H4 (cell line): Measurements from ENCODE around the gene SARDH. TPM values are rescaled to one million over a fixed set of nuclear protein-coding genes. Genes with fewer than 3 reads are reported as not detected.
"Not testable (repeated sequence)": the region's sequence is repeated elsewhere in the genome, so short reads cannot be mapped to it uniquely, and the experiment has no call there.

Experiments used
- DNase-seq: peaks from one replicate; pipeline ENCODE4 v3.0.0-alpha.2; 2015; ENCODE audit warnings: low spot score
- total RNA-seq: library from RNA; depleted of rRNA; stranded (reverse); fragments of >200 nt; shearing (Covaris generic); gene quantifications from 2 replicates; pipeline ENCODE4 v1.2.3, GENCODE V29; 2014

Gene SARDH
- total RNA-seq, 1 experiment from 2014 or later: 0.06 TPM

- no peak for DNase-seq
Measured at GRCh38 chr9:133760713-133761290, 22.6 kb upstream of the SARDH start.

DNA sequence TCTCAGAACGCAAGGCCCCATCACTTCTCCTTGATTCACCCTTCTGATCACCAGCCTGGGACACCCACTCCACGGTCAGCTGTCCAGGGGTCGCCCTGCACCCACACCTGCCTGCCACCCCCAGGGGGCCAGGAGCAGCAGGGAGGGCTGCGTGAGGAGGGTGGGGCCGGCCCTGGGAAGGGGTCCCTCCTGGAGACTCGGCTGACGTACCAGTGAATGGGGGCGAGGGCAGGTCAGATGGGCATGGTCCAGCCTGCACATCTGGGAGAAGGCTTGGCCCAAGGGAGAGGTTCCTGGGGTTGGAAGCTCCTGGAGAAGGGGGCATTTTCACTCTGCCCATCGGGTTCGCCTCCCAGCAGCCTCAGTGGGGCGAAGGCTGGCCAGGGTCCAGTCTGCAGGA lies 21.8 kb upstream of the SARDH start:
- DNase-seq: no peak

DNA sequence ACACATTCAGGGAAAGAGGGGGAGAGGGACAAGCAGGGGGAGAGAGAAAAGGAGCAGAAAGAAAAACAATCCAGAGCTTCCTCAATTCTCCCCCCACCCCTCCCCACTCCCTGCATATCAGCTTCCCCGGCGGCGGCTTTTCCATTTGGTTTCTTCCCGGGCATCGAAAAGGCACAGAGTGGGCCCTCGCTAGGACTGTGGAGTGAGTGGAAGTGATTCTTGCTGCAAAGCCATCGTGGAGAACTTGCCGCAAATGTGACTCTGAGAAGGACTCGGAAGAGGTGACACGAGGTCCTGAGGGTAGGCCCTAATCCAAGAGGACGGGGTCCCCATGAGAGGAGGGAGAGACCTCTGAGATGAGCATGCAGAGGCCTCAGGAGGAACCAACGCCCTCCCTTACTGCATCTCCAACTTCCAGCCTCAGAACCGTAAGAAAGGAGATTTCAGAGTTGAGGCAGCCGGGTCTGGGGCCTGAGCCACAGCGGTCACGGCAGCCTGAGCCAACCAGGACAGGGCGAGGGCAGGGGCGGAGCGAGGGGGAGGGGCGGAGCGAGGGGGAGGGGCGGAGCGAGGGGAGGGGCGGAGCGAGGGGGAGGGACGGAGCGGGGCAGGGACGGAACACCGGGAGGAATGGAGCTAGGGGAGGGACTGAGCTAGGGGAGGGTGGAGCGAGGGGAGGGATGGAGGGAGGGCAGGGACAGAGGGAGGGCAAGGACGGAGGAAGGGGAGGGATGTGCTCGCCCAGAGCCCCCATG lies 21.2 kb upstream of the SARDH start:
- no peak for DNase-seq

DNA sequence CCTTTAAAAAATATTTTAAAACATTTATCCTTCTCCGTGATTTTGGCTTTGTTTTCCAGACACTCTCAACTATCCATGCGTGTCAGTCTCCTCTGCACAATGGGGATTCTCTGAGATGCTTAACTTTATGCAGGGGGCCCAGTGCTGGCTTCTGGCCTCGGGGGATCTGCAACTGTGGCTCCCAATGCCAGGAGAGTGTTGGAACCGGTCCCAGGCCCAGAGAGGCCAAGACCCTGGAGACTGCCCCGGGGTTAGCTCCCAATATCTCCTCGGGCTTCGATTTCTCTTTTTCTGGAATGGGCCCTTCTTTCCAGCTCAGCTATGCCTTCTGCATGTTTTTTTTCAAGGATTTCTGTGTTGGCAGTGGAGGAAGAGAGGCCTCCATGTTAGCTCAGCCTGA lies 20.1 kb upstream of the SARDH start:
- no peak for DNase-seq

DNA sequence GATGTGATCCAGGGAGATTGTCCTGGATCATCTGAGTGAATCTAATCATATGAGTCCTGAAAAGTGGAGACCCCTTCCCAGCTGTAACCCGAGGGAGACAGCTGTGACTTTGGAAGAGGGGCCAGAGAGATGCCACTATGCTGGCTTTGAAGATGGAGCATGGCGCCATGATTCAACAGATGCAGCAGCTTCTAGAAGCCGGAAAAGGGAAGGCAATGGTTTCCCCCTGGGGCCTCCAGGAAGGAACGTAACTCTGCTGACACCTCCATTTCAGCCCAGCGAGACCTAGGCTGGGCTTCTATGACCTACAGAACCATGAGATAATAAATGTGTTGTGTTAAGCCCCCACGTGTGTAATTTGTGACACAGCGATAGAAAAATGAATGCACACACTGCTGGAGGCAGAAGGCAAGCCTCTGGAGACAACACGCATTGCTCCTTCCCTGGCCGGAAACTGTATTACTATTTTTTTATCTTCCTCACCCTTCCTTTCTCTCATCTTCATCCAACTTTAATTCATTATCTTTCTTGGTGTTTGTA lies 16.6 kb upstream of the SARDH start:
- DNase-seq: no peak

- DNase-seq: peak; percentile 1
Measured at GRCh38 chr9:133754187-133754586, 16.0 kb upstream of the SARDH start.

GRCh38 chr9:133752739-133753446 lies 14.7 kb upstream of the SARDH start:
- DNase-seq: no peak

DNA sequence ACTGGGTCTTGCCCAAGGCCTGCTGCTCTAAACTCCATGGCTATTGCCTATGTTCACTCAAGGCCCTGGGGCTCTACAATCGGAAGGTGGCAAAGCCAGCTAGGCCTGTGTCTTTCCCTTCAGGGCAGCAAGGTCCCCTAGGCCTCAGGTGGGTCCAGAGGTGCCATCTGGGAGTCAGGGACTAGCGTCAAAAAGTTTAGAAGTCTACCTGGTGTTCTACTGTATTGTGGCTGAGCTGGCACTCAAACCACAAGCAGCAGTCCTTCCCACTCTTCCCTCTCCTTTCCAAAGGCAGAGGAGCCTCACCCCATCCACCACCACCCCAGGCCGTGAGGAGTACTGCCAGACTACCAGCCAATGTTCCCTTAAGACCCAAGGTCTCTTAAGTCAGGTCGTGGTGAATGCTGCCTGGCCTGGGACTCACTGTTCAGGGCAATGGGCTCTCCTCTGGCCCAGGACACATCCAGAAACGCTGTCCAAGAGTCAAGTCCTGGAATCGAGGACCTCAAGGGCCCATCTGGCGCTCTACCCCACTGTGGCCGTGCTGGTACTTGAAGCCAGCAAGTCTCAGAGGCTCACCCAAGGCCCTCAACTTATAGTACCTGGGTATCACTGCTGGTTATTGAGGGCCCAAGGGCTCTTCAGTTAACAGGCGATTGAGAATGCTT lies 13.0 kb upstream of the SARDH start:
- peak; percentile 1 for DNase-seq

DNA sequence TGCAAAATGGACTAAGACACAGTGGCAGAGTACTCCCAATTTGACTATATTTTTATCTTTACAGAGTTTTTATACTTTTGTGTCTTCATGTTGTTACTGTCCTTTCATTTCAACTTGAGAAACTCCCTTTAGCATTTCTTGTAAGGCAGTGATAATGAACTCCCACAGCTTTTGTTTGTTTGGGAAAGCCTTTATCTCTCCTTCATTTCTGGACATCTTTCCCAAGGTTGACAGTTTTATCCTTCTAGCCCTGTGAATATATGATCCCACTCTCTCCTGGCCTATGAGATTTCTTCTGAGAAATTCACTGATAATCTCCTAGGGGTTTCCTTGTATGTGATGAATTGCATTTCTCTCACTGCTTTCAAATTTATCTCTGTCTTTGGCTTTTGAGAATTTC lies 9.2 kb upstream of the SARDH start:
- DNase-seq: no peak

- DNase-seq: not testable (repeated sequence)
Measured at GRCh38 chr9:133744528-133744927, 6.4 kb upstream of the SARDH start.

- peak; percentile 56 for DNase-seq
Measured at GRCh38 chr9:133742849-133743444, 4.8 kb upstream of the SARDH start.

DNA sequence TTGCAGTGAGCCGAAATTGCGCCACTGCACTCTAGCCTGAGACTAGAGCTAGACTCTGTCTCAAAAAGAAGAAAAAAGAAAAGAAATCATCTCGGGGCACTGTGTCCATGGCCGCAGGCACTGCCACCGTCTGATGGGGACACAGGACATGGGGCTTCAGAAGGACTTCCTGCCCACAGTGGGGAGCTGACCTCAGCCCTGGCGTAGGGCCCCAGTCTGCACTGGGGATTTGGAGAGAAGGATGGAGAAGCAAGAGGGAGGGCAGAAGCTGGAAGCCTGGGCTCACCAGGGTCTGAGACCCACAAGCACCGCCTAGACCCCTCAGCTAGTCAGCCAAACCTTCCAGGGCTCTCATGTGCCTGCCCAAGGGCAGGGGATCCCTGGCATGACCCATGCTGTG lies 4.1 kb upstream of the SARDH start:
- DNase-seq: no peak

DNA sequence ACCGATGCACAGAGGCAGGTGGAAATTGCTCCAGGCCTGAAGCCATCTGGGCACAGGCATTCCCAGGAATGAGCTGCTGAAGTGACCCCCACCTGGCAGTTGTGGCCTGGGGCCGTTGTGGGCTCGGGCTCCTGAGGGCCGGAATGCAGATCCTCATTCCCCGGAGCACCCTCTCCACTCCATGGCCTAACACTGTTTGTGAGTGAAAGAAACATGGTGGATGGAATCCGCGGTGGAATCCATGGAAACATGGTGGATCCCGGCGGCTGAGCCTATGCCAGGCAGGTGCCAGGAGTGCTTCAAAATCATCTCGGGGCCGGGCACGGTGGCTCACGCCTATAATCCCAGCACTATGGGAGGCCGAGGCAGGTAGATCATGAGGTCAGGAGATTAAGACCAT lies 3.6 kb upstream of the SARDH start:
- DNase-seq: no peak

GRCh38 chr9:133740911-133741310 lies 2.8 kb upstream of the SARDH start:
- no peak for DNase-seq

DNA sequence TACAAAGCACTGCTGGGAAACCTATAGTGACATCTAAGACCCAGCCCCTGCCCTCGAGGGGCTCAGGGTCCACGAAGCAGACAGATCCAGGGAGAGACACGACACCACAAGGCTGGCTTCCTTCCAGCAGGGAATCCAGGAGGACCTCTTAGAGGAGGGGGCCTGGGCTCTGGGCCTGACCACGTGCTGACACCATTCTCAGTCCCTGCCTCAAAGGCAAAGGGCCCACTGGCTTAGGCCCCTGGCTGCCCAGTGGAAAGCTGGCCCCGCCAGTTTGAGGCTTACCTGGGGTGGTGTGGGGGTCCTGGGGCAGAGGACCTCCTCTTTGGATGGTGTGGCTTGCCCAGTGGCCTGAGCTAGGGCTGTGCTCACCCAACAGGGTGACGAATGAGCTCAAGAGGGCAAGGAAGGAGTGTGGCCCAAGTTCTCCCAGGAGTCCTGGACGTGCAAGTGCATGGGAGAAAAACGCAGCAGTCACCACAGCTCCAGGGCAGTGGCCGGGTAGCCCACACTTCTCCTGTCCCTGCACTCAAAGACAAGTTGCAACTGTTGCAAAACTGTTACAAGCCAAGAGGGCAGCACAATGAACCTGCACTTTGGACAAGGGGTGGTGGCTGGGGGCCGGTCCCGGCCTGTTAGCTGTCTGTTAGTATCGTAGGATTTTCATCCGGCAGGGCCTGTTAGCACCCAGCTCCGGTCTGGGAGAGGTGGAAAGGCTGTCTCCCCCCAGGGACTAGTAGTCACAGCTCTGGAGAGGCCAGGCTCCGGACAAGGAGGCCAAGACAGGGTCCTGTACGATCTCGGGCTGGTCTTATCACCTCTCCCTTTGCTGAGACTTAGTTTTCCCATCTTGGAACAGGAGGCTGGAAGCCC lies 1.5 kb upstream of the SARDH start:
- no peak for DNase-seq

GRCh38 chr9:133738640-133739225 lies 581 bp upstream of the SARDH start:
- DNase-seq: no peak

DNA sequence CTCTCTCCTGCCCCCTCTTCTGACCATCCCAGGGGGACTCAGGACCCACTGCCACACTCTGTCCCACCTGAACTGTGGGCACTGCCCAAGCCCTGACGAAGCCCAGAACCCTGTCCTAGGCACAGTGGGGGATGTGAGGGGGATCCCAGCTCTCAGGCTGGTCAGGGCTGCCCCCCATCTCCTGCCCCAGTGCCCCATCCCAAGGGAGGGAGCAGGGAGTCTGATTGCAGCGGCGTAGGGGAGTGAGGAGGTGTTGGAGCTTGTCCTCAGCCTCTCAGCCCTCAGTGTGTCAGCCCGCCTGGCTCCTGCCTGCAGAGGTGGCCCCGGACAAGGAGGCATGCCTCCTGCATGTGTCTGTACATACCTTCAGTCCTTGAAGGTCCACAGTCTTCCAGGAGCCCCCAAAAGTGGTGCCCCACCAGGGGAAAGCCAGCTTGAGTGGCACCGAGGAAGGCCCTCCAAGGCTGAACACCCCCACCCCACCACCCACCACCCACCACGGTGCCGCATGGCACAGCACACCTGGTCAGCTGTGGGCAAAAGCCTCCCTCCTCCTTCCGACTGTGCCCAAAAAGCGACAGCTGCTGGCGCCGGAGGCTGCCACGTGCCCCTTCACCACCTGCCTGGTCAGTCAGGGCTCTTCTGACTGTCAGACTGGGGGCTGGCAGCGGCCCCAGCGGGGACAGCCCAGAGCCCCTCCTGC lies 930 bp downstream of the SARDH start:
- DNase-seq: no peak

DNA sequence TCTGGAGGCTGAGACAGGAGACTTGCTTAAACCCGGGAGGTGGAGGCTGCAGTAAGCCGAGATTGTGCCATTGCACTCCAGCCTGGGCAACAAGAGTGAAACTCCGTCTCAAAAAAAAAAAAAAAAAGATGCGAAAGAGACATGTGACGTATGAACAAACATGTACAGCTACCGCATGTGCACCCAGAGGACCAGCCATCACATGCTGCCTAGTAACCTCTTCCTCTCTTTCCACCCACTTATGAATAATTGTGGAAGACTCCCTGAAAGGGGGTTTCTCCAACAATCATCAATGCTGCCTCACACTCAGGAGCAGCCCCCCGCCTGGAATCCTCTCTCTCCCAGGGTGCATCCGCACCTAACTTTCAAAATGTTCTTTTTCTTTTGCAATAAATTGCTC lies 2.2 kb downstream of the SARDH start:
- no peak for DNase-seq

- no peak for DNase-seq
Measured at GRCh38 chr9:133735415-133735775, 2.8 kb downstream of the SARDH start.
